Subcutaneous abdominal adipose tissue (tissue), 5 donors: Measurements from ENCODE around the gene SLC9A2.

Experiments
- H3K27ac ChIP-seq: one replicate; pipeline ENCODE4 v1.7.0; 2013; ENCODE audit warnings: low read depth, mild to moderate bottlenecking, inconsistent platforms, low read length, moderate library complexity
- H3K27me3 ChIP-seq, 5 donors: one replicate each; pipeline ENCODE4 v1.7.0; 2013; ENCODE audit warnings: low read length in 5 of 5, inconsistent platforms in 1 of 5; ENCODE audit not compliant: control insufficient read depth in 5 of 5, insufficient read depth in 4 of 5
- H3K36me3 ChIP-seq, 5 donors: one replicate each; pipeline ENCODE4 v1.7.0; 2013; ENCODE audit warnings: low read length in 5 of 5; ENCODE audit not compliant: control insufficient read depth in 5 of 5, insufficient read depth in 5 of 5
- H3K4me1 ChIP-seq, 5 donors: one replicate each; pipeline ENCODE4 v1.7.0; 2013; ENCODE audit warnings: low read length in 5 of 5, mild to moderate bottlenecking in 3 of 5, moderate library complexity in 1 of 5; ENCODE audit not compliant: control insufficient read depth in 5 of 5, insufficient read depth in 5 of 5
- H3K4me3 ChIP-seq, 5 donors: one replicate each; pipeline ENCODE4 v1.7.0; 2013; ENCODE audit warnings: low read length in 5 of 5, low read depth in 1 of 5
- H3K9ac ChIP-seq, 5 donors: one replicate each; pipeline ENCODE4 v1.7.0; 2013; ENCODE audit warnings: low read length in 5 of 5, mild to moderate bottlenecking in 4 of 5, moderate library complexity in 3 of 5
- H3K9me3 ChIP-seq, 5 donors: one replicate each; pipeline ENCODE4 v1.7.0; 2013; ENCODE audit warnings: low read length in 5 of 5; ENCODE audit not compliant: control insufficient read depth in 5 of 5
- donor health status: healthy.
- donor health status: healthy.
- donor health status: healthy.
- donor health status: healthy.
- donor health status: healthy.

SLC9A2 gene

DNA sequence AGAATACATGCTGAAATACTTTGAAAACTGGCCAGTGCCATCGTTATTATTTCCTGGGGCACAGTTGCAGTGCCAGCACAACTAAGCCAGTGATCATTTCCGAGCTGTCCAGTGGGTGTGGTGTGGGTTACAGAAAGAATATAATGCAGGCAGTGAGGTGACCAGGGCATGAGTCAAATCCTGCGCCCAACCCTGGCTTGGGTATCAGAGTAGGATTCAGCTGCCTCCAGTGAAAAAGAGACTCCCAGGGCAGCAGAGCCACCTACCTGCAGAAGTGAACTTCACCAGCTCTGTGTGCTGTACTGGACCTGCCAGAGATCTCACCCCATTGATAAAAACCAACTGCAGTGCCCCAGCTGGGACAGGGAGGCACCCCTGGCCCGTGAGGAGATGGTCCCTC lies 18.0 kb downstream of the SLC9A2 start:
- Histone ChIP-seq H3K9ac (no peak overlapping the region), H3K27me3 (peaks cover 0 to 12% (median 0%) of the 10 kb centered on the region in 5 donors), H3K9me3 (no peaks in the 10 kb centered on the region), H3K4me1 (no peaks in the 10 kb centered on the region), H3K36me3 (no peaks in the 10 kb centered on the region), H3K27ac (no peak overlapping the region), H3K4me3 (no peak overlapping the region)

DNA sequence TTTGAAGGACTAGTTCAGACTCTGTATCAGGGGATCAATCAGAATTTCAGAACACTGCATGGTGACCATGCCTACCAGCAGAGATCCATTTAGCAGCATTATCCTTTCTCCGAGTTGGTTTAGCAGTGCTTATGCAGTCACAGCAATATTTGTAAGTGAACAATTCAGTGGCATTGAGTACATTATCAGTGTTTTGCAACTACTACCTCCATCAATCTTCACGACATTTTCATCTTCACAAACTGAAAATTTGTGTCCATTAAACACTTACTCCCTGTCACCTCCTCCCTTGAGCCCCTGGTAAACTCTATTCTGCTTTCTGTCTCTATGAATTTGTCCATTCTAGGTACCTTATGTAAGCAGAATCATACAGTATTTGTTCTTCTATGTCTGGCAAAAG lies 20.1 kb downstream of the SLC9A2 start:
- Histone ChIP-seq H3K27ac (no peak overlapping the region), H3K4me1 (no peaks in the 10 kb centered on the region), H3K9ac (no peak overlapping the region), H3K4me3 (no peak overlapping the region), H3K36me3 (no peaks in the 10 kb centered on the region), H3K27me3 (peaks cover 0 to 12% (median 9%) of the 10 kb centered on the region in 5 donors), H3K9me3 (no peaks in the 10 kb centered on the region)

DNA sequence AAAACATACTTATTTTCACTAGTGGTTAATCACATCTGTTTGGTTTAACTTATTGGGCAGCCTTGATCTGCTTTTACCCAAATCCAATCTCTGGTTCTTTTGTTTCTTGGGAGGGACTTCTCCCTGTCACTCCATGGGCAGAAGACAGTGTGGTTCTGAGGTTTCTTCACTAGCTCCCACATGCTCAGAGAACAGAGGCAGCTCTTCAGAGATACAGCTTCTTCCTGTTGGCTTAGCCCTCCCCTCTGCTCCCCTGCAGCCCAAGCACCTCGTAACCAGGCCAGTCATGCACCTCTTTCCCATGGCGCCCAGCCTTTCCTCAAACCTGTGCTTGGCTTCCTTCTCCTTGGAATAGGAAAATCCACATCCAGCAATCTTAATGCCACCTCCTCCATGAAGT lies 32.8 kb downstream of the SLC9A2 start:
- Histone ChIP-seq H3K27ac (no peak overlapping the region), H3K27me3 (no peaks in the 10 kb centered on the region), H3K4me3 (no peak overlapping the region), H3K36me3 (no peaks in the 10 kb centered on the region), H3K9me3 (no peaks in the 10 kb centered on the region), H3K9ac (no peak overlapping the region), H3K4me1 (no peaks in the 10 kb centered on the region)

DNA sequence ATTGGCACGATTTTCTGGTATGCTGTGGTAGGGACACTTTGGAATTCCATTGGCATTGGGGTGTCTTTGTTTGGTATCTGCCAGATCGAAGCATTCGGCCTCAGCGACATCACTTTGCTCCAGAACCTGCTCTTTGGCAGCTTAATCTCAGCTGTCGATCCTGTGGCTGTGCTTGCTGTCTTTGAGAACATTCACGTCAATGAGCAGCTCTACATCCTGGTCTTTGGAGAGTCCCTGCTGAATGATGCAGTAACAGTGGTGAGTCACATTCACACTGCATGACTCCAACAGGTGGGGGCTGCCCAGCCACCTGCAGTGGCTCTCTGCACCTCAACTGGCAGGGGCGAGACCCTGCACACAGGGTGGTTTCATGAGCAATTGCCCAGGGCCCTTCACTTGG lies 38.4 kb downstream of the SLC9A2 start:
- H3K4me3 ChIP-seq = no peak overlapping the region

DNA sequence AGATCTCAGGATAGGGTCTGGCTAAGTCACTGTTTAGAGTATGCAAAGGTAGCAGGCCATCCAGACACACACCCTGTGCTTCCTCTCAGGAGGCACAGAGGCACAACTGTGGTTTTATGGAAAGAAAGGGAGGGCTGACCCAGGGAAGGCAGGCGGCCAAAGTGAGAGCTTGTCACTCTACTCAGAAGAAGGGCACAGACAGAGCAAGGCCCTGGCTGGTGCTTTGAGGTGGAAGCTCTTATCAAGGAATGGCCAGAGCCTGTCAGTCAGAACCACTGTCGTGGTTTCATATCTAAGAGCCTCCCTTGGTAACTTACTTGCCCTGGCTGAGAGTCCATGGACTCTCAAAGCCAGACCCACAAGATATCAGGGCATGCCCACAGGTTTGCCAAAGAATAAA lies 40.7 kb downstream of the SLC9A2 start:
- H3K4me1 ChIP-seq = no peaks in the 10 kb centered on the region
- H3K27ac ChIP-seq = no peak overlapping the region
- H3K36me3 ChIP-seq = no peaks in the 10 kb centered on the region
- H3K9ac ChIP-seq = no peak overlapping the region
- no peaks in the 10 kb centered on the region for H3K27me3 ChIP-seq
- H3K4me3 ChIP-seq = no peak overlapping the region
- no peaks in the 10 kb centered on the region for H3K9me3 ChIP-seq

More for the DNA sequence above, 38.4 kb downstream of the SLC9A2 start:
- no peaks in the 10 kb centered on the region for H3K36me3 ChIP-seq
- no peak overlapping the region for H3K27ac ChIP-seq
- no peaks in the 10 kb centered on the region for H3K9me3 ChIP-seq
- H3K4me1 ChIP-seq = no peaks in the 10 kb centered on the region
- no peak overlapping the region for H3K9ac ChIP-seq
- H3K27me3 ChIP-seq = no peaks in the 10 kb centered on the region

DNA sequence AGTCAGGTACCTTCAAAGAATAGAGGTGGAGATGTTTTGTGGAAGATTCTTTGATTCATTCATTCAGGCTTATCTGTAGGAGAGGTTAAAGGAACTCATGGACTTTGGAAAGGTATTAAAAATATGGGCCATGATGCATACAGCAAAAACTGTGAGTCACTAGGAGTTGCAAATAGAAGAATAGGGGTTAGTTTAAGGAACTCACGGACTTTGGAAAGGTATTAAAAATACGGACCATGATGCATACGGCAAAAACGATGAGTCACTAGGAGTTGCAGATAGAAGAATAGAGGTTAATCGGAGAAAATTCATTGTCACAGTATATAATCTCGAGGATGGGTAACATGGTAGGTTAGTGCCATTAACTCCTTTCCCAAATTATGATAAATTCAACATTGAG lies 41.2 kb downstream of the SLC9A2 start:
- Histone ChIP-seq H3K27ac (no peak overlapping the region), H3K4me1 (no peaks in the 10 kb centered on the region), H3K36me3 (no peaks in the 10 kb centered on the region), H3K9me3 (no peaks in the 10 kb centered on the region), H3K27me3 (no peaks in the 10 kb centered on the region), H3K4me3 (no peak overlapping the region), H3K9ac (no peak overlapping the region)

DNA sequence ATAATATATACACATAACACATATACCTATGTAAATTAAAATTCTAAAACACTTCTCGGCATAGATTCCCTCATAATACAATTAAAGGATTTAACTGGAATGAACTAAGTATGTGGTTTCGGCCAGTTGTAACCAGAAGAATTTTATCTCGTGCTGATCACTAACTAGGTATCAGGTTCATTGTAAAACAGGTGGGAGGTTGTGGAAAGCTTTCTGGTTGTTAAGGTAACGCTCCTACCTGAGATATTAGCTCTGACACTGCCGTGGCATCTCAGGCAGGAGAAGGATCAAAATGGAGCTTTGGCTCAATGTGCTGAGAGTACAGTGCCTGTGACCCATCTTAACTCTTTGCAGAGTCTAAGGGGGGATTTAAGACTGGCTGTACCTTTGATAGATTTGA lies 42.5 kb downstream of the SLC9A2 start:
- Histone ChIP-seq H3K9ac (no peak overlapping the region), H3K4me3 (no peak overlapping the region), H3K27ac (no peak overlapping the region), H3K9me3 (no peaks in the 10 kb centered on the region), H3K27me3 (no peaks in the 10 kb centered on the region), H3K4me1 (no peaks in the 10 kb centered on the region), H3K36me3 (no peaks in the 10 kb centered on the region)

DNA sequence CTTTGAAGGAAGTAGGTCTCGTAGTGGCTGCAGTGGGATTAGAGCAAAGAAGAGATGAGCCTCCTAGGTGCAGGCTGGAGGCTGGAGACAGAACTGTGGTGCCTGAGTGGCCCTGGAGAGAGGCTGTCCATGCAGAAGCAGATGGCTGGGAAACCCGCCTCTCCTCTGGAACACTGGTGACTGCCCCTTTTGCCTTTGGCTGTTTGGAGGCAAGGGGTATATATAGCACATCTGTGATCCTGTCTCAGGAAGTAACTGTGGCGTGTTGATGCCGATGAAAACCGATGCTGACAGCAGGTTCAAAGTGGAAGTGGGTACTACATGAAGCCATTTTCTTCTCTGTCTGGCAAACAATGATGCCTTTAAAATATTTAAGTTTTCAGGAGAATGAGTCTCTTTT lies 43.5 kb downstream of the SLC9A2 start:
- H3K9ac ChIP-seq = no peak overlapping the region
- no peaks in the 10 kb centered on the region for H3K36me3 ChIP-seq
- H3K27ac ChIP-seq = no peak overlapping the region
- H3K4me1 ChIP-seq = no peaks in the 10 kb centered on the region
- H3K4me3 ChIP-seq = no peak overlapping the region
- H3K9me3 ChIP-seq = no peaks in the 10 kb centered on the region
- no peaks in the 10 kb centered on the region for H3K27me3 ChIP-seq

DNA sequence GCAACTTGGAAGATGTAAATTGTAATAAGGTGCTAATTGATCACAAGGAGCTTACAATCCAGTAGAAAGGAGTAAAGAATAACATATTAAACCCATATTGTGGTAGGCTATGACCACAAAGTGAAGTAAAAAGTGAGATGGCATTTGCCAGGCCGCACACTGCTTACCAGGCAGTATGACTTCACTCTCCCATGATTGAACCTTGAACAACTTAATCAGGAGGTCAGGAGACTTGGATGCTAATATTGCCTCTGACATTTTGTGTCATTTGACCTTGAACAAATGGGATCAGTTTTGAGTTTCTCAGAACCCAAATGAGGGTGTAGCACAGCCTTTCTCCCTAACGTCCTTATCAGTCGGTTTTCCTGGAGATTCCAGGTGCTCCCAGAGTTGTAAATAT lies 44.0 kb downstream of the SLC9A2 start:
- no peaks in the 10 kb centered on the region for H3K4me1 ChIP-seq
- H3K9me3 ChIP-seq = no peaks in the 10 kb centered on the region
- no peak overlapping the region for H3K4me3 ChIP-seq
- H3K36me3 ChIP-seq = no peaks in the 10 kb centered on the region
- no peak overlapping the region for H3K9ac ChIP-seq
- no peaks in the 10 kb centered on the region for H3K27me3 ChIP-seq
- H3K27ac ChIP-seq = no peak overlapping the region

DNA sequence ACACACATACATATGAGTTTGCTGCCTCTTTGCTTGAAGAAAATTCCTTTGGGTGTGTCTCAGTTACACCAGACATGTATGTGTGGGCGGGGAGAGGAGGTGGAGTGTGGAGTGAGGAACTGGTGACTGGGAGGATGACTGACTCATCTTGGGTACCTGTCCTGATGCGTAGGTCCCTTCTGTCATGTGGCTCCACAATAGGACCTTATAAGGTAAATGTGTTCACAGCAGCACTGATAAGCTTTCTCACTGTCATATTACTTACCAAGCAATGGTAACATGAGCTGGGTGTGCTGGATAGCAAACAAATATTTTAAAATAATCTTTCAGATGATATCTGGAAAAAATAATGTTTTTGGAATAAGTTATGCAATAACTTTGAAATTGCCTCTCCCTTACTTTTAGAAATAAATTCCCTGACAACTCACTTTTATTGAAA lies 45.1 kb downstream of the SLC9A2 start:
- no peaks in the 10 kb centered on the region for H3K27me3 ChIP-seq
- H3K4me3 ChIP-seq = no peak overlapping the region
- no peak overlapping the region for H3K27ac ChIP-seq
- H3K36me3 ChIP-seq = no peaks in the 10 kb centered on the region
- no peak overlapping the region for H3K9ac ChIP-seq
- no peaks in the 10 kb centered on the region for H3K9me3 ChIP-seq
- H3K4me1 ChIP-seq = no peaks in the 10 kb centered on the region

DNA sequence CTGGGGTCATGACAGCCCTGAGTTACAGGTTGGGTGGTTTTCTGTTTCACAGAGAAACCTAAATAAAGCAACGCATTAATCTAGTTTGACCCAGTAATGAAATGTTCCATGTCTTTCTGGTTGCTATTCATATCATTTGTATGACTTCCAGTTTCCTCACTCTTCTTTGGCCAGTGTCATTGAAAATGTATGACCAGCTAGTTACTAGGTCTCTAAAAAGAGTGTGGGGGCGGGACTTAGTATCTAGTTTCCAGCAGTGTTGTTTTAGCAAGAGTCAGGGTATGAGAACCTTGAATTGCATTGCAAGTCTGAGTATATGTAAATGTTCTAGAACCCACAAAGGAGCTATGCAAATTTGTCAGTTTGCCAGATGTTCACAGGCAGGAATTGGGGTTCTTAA lies 47.7 kb downstream of the SLC9A2 start:
- no peaks in the 10 kb centered on the region for H3K27me3 ChIP-seq
- no peak overlapping the region for H3K9ac ChIP-seq
- no peaks in the 10 kb centered on the region for H3K9me3 ChIP-seq
- no peaks in the 10 kb centered on the region for H3K36me3 ChIP-seq
- no peak overlapping the region for H3K27ac ChIP-seq
- H3K4me1 ChIP-seq = no peaks in the 10 kb centered on the region
- no peak overlapping the region for H3K4me3 ChIP-seq
